Activated T-cell treated with anti-CD3 and anti-CD28 coated beads, Interleukin-2, amount 50 U/mL, for 48 hours (primary cell): ENCODE data around the gene BANF2.

Experiments used
- DNase-seq, 2 experiments: peaks; one replicate each; pipeline ENCODE4 v3.0.0-alpha.2; 2020

The BANF2 gene

DNA sequence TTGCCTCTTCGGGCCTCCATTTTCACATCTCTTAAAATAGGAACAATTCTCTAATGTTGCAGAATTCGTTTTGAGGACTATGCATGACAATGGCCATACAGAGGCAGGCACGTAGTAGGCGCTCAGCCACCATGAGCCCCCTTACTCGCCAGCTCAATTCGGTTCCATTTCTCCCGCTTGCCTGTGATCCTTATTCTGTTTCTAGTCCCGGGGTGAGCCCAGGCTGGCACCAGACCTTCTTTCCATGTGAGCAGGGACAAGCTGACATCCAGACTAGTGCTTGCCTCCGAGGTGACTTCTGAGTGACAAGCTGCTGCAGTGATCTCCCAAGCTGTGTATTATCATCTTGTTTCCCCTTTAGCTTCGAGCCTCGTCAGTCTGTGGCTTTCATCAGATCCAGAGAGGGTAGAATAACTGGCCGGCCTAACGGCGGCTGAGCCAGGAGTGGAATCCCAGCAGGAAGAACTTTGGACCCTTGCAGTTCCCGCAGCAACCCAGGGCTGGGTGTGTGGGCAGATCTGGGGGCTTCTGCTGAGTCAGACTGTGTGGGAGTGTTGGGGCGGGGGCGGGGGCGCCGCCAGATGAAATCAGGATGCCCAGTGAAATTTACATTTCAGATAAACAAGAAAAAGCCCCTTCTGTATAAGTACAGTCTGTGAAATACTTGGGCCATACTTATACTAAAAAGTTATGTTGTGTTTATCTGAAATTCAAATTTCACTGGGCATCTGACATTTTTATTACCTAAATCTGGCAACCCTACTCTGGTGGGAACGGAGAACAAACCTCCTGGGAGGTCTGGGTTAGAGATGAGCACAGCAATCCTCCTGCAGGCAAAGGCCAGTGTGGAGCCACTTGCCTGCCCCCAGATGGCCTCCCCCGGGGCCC, 10.9 kb downstream of the BANF2 start:
- DNase-seq = no peak

DNA sequence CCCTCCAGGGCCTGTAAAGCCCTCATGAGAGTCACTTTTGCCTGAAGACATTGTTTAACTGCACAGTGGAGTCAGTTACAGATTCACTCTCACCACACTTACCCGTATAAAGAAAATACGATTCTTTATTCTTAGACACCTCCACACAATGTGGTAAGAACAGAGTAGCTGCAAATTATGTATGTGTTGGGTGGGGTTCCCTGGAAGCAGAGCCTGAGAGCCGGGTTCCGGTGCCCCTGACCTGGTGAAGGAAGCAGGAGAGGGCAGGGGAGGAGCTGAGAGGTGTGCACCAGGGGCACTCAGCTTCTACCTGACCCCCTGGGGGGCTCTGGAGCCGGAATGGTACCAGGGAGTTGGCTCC, 11.5 kb downstream of the BANF2 start:
- DNase-seq = no peak

DNA sequence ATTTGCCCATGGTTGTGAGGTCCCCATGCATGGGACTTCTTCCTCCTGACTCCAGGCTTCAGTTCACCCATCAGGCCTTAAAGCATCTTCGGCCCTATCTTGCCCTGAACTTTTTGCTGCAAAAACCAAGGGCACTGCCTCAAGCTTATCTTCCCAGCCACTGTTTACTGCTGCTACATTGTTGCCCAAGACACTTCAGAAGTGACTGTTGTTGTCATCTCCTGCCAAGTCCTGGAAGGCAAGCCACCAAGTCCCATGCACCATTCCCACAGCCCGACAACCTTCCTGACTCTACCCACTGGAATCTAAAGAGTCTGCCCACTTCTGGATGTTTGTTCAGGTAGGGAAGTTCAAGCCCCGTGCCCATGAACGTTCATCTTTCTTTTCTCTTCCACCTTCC, 12.4 kb downstream of the BANF2 start:
- no peak for DNase-seq

DNA sequence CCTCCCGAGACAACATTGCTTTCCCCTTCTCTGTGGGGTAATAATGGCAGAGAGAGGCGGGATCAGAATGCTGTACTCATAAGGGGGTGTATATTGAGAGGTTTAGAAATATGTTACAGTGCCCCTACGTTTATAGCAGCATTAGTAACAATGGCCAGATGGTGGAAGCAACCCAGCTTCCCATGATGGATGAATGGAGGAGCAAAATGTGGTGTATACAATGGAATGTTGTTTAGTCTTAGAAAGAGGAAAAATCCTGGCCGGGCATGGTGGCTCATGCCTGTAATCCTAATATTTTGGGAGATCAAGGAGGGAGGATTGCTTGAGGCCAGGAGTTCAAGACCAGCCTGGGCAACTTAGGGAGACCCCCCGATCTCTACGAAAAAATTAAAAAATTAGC, 12.9 kb downstream of the BANF2 start:
- no peak for DNase-seq

DNA sequence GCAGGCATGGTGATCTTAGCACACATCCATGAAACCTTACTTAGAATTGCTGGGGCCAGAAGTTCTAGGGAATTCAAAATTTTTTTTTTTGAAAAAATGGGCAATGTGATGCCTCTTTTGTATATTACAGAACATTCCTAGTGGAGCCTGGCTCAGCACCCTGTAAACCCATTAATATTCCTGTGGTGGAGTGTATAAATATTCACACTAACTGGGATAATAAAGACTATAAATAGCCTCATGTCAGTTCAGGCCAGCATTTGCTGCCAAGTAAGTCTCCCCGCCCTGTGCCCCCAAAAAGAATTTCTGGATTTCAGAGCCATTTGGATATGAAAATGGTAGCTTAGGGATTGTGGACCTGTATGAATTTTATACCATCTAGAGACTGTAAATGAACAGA, 14.8 kb downstream of the BANF2 start:
- DNase-seq = no peak

DNA sequence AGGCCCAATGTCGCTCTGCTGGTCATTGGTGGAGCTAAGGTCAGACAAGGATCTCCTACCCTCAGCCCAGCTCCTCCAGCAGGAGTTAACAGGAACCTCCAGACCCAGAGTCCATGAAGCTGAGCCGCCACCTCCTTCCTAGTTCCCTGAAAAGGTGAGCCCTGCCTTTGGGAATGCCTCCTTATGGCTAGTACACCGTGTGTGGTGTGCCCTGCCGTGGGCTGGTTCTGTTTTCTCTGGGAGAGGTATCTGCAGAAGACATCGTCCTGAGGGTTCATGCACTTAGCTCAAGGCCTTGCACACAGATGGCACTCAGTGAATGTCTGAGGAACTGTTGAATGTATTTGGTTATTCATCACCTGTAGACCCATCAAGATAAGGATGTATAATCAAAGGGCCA, 15.3 kb downstream of the BANF2 start:
- DNase-seq = no peak

DNA sequence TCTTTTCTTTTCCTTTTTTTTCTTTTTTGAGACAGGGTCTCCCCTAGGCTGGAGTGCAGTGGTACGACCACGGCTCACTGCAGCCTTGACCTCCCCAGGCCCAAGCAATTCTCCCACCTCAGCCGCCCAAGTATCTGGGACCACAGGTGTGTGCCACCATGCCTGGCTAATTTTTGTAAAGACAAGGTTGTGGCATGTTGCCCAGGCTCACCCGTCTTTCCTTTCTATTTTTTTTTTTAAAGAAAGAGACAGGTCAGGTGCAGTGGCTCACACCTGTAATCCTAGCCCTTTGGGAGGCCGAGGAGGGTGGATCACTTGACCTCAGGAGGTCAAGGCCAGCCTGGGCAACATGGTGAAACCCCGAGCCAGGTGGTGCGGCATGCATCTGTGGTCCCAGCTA, 16.6 kb downstream of the BANF2 start:
- no peak for DNase-seq

DNA sequence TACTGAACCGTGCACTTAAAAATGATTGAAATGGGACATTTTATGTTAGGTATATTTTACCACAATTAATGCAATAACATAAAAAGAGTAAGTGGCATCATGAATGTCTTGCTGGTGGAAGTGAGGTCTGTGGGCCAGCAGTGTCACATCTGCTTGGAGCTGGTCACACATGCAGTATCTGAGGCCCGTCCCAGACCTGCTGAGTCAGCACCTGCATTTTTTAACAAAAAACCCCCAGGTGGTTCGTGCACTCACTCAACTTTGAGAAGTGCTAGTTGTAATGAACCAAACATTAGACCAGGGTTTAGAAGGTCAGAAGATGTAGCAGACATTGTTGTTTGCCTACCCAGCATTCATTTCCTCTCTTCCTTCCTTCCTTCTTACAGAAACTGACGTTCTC, 21.0 kb downstream of the BANF2 start:
- no peak for DNase-seq

DNA sequence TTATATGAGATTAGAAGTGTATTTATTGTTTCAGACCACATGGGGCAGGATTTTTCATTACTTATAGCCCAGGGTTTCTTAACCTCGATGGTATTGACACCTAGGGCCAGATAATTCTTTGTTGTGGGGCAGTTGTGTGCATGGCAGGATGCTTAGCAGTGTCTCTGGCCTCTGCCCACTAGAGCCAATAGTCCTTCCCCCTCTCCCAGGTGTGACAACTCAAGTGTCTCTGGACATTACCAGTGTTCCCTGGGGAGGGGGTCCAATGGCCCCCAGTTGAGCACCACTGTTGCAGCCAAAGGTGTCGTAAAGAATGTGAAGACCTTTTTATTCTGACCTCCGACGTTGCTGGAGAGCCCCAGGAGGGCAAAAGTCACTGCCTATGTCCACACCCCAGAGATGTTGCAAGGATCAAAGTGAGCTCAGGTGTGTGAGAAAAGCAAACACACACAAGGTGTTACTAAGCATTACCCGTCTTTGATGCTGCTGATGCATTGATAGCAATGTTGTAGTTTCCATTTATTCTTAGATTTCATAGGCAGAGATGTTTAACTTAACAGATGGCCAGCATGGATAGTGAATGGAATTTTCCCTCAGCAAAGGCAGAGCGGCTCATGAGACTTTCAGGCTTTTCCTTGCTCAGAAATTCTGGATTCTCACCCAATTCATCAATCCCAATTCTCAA, 22.2 kb downstream of the BANF2 start:
- DNase-seq = no peak

DNA sequence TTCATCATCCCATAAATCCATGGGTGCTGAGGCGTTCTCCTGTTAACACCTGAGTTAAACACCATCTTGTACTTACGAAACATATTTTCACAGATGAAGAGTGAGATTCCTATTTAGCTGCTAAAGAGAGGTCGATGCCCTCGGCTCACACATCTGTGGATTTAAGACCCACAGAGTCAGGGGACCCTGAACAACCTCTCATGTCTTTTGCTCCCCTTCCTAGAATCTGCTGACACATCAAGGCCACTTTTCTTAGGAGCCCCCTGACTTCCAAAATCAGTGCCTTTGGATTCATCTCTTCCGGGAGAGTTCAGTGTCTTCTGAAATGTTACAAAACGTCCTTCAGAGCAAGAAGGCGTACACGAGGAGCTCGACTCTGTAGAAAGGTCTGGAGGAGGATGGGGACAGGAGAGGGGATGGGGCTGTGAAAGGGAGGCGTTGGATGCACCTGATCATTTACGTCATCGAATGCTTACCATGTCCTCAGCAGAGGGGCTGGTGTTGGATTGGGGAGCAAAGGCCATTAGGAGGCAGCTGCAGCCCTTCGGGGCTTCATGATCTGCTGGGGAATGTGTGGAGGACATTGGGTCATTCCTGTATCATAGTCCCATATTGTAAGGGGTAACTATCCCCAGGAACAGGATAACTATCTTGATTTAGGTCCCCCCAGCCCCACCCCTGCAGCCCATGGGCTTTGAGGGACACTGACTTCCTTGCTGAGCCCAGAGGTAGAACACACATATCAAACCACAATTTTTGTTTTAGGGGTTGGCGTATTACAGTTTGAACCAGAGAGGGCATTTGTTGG, 22.9 kb downstream of the BANF2 start:
- DNase-seq = no peak

DNA sequence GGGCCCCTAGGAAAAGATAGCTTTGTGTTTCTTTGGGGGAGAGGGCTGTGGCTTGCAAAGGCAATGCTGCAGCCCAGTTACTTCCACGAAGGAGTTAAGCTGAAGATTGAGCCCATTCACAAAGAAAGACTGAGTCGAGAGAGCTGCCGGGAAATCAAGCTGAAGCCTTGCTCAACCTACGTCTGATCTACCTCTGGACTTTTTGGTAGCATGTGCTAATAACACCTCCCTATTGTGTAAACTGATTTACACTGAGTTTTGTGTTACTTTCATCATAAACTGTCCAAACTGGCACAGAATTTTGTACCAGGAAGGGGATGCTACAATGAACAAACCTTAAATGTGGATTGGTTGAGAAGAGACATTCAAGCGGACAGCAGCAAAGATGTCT, 23.5 kb downstream of the BANF2 start:
- no peak for DNase-seq

DNA sequence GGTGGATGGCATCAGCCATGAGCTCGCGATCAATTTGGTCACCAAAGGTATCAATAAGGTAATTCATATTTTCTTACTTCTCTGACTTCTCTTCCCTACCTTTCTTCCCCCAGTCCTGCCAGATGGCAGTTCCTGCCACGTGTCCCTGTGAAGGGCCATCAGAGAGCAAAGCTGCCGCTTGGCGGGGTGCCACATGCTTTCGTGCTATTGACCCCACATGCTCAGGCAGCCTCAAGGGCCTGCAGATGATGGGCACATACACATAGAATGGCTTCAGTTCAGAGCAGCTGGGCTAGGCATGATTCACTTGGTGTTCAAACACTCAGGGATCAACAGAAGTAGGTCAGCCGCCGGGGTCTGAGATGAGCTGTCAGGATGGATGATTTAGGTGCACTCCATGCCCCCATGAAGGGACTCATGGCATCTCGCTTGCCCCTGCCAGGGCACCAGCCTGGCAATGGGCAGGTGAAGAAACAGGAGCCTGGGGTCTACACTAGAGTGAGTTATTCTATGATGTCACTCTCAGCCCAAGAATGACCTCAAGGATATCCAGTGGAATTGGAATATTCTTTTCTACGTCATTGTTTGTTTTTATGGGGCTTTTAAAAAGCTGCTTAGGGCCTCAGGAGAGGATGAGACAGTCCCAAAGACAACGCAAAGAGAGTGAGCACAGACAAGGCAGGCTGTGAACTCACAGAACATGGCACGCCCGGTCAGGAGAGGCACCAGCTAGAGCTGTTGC, 25.5 kb downstream of the BANF2 start:
- DNase-seq = no peak

DNA sequence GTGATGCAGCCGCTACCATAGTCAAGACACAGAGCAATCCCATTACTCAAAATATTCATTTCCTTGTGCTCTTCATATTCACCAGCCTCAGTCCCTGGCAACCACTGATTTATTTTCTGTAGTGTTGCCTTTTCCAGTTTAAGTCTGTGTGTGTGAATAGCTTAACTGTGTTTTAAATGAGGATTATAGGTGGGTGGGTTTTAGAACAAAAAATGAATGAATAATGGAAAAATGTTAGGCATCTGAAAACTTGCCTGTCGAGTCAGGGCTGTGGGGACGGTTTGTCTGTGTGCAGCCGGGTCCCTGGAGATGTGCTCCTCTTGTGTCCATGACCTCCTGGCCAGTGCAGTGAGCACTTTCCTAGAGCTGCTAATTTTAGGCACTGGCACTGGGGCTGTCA, 27.1 kb downstream of the BANF2 start:
- no peak for DNase-seq

DNA sequence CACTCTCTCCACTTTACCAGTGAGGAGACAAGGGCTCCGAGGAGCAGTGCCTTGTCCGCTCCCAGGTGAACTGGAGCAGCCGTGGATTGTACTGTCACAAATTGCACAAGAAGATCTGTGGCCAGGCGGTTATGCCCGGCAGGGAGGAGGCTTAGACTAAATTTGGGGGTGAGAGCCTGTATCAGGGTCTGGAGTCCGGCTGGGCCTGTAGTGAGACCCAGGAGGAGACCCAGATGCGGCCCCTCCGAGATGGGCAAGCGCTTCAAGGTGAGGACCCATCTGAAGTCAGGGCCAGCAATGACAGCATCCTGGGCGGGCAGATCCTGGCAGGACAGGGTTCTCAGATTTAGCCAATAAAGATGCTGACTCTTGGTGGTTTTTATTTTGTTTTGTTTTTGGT, 27.6 kb downstream of the BANF2 start:
- DNase-seq = no peak

DNA sequence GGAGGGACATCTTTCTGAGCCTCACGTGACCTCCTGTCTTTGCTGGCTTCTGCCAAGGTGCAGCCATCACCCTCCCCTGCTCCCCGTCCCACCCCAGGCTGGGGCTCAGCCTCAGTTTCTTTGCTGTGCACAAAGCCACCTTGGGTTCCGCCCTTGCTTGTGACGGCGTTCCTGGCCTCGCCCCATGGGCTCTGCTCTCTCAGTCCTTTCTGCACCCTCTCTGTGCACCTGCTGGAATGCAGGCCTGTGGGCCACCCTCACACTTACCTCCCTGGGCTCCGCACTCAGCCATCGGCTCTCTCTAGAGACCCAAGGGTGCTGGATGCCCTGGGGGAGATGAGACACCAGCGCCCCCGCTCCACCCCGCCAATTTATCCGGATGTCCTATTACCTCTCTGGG, 28.3 kb downstream of the BANF2 start:
- DNase-seq = no peak

DNA sequence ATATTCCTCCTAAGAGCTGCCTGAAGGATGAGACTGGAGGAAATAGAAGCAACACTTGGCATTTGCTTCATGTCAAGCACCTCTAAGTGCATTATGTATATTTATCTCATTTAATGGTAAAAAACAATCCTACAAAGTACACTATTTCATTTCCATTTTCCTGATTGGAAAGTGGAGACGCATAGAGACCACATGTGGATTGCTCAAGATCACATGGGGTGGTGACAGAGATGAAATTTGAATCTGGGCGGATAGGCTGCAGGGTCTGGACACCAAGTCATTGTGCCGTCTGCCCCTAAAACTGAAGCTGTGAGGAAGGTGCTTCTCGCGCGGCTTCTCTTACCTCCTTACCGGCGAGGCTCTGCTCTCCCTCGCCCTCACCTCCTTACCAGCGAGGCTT, 30.3 kb downstream of the BANF2 start:
- no peak for DNase-seq

DNA sequence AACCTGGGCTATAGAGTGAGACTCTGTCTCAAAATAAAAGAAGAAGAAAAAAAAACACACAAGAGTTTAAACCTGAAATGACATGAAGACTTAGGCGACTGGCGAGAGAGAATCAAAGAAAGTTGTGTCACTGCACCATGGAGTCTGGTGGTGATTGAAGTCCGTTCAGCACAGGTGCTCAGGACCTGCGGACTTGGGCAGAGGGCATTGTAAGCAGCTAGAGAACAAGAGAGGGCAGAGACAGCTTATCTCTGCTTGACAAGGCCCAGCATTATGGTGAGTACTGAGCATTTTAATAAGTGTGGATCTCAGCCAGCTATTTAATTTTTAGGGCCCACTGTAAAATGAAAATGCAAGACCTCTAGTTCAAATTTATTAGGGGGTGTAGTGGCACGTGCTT, 31.5 kb downstream of the BANF2 start:
- no peak for DNase-seq

DNA sequence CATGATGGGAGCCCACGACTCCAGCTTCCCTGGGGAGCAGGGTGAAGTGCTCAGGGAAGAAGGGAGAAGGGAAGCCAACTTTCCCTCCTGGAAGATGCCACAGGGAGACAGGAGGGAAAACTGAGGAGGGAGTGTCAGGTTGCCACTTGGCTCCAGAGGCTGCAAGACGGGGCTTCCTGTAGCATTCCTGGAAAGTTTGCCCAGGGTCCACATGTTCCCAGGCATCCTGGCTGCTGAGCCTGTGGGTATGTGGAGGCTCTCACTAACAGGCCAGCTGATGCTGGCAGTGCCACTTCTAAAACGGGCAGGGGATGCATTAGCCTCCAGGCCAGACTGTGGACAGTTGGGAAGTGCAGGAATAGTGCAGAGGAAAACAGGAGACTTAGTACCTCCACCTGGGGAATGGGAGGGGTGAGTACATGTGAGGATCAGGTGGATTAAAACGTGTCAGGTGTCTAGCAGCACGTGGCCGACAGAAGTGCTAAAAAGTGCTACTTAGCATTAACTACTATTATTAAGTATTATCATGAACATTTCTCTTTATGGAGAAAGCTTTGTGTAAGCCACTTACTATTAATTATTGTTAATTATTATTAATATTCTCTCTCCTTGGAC, 33.2 kb downstream of the BANF2 start:
- no peak for DNase-seq

DNA sequence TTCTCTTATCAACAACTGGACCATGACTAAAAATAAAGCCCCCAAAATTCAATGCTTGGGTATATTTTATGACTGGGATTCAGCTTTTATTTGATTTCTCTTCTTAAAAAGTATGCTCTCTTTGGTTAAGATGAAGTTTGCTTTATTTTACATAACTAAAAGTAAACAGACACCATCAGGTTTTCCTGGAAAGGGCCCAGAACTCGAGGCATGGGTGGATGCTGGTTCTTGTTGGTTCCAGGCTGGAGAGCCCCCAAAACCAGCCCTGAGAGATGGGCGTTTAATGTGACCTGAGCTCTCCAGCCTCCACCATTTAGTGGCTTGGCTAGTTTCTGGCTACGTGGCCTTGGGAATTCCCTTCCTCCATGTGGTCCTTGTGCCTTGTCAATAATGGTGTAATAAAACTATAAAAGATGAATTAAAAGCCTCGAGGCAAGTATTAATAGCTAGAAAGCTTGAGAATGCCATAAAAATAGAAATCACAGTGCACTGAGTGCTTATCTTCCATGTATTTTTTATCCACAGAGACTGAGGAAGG, 34.1 kb downstream of the BANF2 start:
- no peak for DNase-seq

DNA sequence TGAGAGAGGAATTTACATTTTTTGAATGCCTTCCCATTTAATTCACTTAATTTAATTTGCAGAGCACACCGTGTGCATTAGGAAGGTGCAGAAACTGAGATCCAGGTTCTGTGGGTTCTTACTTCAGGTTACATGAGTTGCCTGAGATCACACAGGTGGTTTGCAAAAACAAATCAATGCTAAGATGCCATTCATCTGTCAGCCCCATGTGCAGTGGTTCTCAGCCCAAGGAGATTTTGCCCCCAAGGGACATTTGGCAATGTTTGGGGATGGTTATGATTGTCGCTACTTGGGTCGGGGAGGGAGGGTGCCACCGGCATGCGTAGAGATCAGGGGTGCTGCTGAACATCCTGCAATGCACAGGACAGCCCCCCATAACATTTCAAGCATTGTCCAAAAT, 34.6 kb downstream of the BANF2 start:
- DNase-seq = no peak

DNA sequence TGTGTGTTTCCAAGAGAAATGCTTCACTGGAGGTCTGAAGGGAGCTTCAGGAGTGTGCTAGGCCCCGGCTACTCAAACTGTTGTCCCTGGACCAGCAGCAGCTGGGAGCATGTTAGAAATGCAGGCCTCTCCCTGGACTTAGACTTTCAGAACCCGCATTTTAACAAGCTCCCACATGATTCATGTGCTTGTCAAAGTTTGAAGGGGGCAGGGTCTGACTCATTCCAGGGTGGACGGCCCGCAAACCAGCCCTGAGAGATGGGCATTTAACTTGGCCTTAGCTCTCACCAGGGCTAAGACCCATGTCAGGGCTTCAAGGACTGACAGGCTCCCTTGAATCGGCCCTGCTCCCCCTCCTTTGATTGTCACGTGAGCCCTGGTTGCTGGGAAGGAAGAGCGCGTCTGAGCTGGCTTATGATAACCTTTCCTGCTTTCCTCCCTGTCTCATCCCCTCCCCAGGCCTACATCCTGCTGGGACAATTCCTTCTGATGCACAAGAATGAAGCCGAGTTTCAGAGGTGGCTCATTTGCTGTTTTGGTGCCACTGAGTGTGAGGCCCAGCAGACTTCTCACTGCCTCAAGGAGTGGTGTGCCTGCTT, 35.5 kb downstream of the BANF2 start:
- DNase-seq = no peak
